Measurements from ENCODE around the gene LDLRAD3. TPM values are rescaled to one million over a fixed set of nuclear protein-coding genes. Genes with fewer than 3 reads are reported as not detected.

Gene LDLRAD3
- total and polyA plus RNA-seq, 12 donors = 5.4 to 16.7 (median 10.2) TPM

DNA sequence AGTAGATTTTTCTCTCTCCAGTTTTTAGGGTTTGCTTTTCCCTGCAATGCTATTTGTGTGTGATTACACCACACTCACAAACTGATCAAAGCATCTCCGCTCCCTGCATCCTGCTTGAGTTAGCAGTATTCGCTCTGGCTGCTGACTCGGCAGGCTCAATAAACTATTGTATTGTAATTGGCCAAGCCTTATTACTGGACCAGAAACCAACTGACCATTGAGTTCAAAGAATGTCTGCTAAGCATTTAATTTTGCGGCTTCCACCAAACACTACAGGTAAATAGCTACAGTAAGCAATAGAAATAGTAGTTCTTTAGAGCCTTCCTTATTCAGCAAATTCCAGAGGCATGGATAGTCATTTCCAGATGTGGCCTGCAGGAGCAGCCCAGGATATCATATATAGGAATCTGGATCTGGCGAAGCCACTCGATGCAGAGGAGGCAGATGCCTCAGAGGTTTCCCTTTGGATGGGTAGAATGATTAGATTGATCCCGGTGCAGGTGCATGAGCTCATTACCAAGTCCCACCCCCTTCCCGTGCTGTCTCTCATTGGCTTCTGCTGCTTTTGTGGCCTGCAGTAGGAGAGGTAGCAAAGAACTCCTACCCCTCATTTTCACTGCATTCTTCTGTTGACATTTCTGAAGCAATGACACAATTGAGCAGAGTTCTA is 268.0 kb downstream of the LDLRAD3 start:
- intact Hi-C loops (cut with DNase I) = no loop called here
- no peaks in the 10 kb centered on the region for H3K27me3 ChIP-seq
- TF ChIP-seq, protein P1, sequence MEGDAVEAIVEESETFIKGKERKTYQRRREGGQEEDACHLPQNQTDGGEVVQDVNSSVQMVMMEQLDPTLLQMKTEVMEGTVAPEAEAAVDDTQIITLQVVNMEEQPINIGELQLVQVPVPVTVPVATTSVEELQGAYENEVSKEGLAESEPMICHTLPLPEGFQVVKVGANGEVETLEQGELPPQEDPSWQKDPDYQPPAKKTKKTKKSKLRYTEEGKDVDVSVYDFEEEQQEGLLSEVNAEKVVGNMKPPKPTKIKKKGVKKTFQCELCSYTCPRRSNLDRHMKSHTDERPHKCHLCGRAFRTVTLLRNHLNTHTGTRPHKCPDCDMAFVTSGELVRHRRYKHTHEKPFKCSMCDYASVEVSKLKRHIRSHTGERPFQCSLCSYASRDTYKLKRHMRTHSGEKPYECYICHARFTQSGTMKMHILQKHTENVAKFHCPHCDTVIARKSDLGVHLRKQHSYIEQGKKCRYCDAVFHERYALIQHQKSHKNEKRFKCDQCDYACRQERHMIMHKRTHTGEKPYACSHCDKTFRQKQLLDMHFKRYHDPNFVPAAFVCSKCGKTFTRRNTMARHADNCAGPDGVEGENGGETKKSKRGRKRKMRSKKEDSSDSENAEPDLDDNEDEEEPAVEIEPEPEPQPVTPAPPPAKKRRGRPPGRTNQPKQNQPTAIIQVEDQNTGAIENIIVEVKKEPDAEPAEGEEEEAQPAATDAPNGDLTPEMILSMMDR (IDR thresholded peaks at IDR 0.05) = no peak
- TF ChIP-seq POLR2A (IDR thresholded peaks at IDR 0.05) = no peak
- no peak for DNase-seq
- 87 to 91% (median 90%) methylated on average over 7 to 8 of the region's 8 CpGs for WGBS, 4 donors
- no peaks in the 10 kb centered on the region for H3K9me3 ChIP-seq (replicated peaks in 1 of 3)
- H3K27ac ChIP-seq = no peak overlapping the region
- no peak overlapping the region for H3K4me3 ChIP-seq
- H3K4me1 ChIP-seq (replicated peaks in 1 of 2) = no peaks in the 10 kb centered on the region
- H3K36me3 ChIP-seq (replicated peaks in 1 of 2) = no peaks in the 10 kb centered on the region

DNA sequence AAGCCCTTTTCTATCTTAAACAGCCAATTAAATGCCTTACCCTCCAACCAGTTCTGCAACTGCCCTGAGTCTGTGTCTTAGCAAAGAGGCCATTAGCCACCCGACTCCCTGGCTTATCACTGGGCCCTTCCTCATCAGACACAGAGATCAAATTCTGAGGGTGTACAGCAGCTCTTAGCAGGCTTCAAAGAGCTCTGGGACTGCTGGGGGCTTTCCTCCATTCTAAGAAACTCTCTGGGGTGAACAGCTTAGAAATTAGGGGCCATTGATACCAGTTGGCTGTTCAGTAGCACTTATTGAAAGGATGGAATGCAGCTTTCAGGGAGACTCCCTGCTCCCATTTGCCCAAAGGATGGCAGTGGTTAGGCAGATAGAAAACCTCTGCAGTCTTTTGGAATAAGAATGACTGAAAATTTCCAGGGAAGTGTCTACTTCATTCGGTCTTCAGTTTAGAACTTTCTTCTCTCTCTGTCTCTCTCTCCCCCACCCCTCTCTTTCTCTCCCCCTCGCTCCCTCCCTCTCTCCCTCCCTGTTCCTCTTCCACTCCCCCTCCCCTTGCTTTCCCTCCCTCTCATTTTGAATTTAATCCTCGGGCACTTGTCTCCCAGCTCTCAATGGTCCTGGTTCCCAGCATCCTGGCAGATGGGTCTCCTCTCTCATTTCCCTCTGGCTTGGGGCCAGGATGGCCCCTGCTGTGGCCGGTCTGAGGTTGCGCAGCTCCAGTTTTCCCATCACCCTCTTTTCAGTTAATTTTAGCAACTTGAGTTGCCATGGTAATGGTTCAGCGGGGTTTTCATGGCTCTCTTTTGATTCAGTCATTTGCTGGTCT is 268.9 kb downstream of the LDLRAD3 start:
- Histone ChIP-seq H3K4me3 (no peak overlapping the region), H3K27ac (no peak overlapping the region), H3K27me3 (no peaks in the 10 kb centered on the region), H3K9me3 (replicated peaks in 1 of 3) (no peaks in the 10 kb centered on the region), H3K36me3 (replicated peaks in 1 of 2) (no peaks in the 10 kb centered on the region), H3K4me1 (replicated peaks in 1 of 2) (no peaks in the 10 kb centered on the region)
- no peak for DNase-seq
- TF ChIP-seq POLR2A (IDR thresholded peaks at IDR 0.05) = no peak
- TF ChIP-seq, protein P1 (IDR thresholded peaks at IDR 0.05) = no peak
- WGBS, 4 donors = 77 to 83% (median 81%) methylated on average over 7 of the region's 7 CpGs
- intact Hi-C loops (cut with DNase I) = no loop called here

DNA sequence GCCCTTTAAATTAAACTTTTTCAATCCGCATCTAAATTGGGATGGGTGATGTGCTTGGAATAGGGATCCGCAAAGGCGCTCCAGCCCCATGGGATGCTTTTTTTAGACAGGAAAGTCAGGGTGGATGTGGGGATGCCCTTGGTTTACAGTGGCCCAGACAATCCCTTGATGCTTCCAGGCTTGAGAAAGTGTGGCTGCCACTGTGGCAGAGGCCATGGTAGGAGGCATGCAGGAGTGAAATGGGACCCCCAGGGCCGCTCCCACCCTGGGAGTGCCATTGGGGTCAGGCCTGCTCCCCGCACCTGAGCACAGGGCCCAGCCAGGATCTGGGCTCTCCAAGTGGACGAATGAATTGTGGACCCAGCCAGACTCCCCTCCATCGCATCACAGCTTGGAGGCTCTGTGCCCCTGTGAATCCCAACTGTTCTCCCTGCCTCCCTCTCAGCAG is 269.6 kb downstream of the LDLRAD3 start:
- Histone ChIP-seq H3K4me3 (no peak overlapping the region), H3K27me3 (no peaks in the 10 kb centered on the region), H3K36me3 (replicated peaks in 1 of 2) (no peaks in the 10 kb centered on the region), H3K4me1 (replicated peaks in 1 of 2) (no peaks in the 10 kb centered on the region), H3K27ac (no peak overlapping the region), H3K9me3 (replicated peaks in 1 of 3) (no peaks in the 10 kb centered on the region)
- intact Hi-C loops (cut with DNase I) = no loop called here
- no peak for DNase-seq
- no peak for TF ChIP-seq POLR2A (IDR thresholded peaks at IDR 0.05)
- TF ChIP-seq, protein P1 (IDR thresholded peaks at IDR 0.05) = no peak
- 86 to 94% (median 94%) methylated on average over 4 to 7 of the region's 7 CpGs for WGBS, 4 donors

DNA sequence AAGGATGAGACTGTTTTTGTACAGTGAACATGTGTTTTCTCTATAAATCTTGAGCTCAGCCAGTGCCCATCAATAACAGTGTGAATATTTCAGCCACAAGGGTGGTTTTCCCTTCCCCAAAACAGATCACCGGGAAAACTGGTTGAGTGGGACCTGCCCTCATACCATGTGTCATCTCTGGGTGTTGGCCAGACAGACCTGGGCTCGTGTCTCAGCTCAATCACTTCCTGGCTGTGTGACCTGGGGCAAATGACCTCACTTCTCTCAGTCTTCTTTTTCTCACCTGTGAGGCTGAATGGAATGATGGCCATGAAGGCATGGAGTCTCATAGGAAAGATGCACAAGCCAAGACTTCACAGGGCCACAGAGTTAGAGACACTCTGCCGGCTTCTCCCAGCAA is 270.6 kb downstream of the LDLRAD3 start:
- no peaks in the 10 kb centered on the region for H3K9me3 ChIP-seq (replicated peaks in 1 of 3)
- intact Hi-C loops (cut with DNase I) = no loop called here
- 77 to 90% (median 87%) methylated on average over 3 of the region's 3 CpGs for WGBS, 4 donors
- DNase-seq = no peak
- TF ChIP-seq, protein P1 (IDR thresholded peaks at IDR 0.05) = no peak
- TF ChIP-seq POLR2A (IDR thresholded peaks at IDR 0.05) = no peak
- no peaks in the 10 kb centered on the region for H3K4me1 ChIP-seq (replicated peaks in 1 of 2)
- no peaks in the 10 kb centered on the region for H3K36me3 ChIP-seq (replicated peaks in 1 of 2)
- H3K4me3 ChIP-seq = no peak overlapping the region
- H3K27me3 ChIP-seq = no peaks in the 10 kb centered on the region
- H3K27ac ChIP-seq = no peak overlapping the region

Measured in adrenal gland (tissue), 12 donors.